OCI-LY7 (cell line): Measurements from ENCODE around the gene PC. TPM values are rescaled to one million over a fixed set of nuclear protein-coding genes. Genes with fewer than 3 reads are reported as not detected.

Experiments
- BruUV-seq: library from RNA; stranded (reverse); fragments of 400-500 nt; replicated peaks from 2 replicates; lab custom pipeline; 2021; lab: Mats Ljungman, UMichigan
- CTCF ChIA-PET: fragments of 300-600 bp; sonication (Branson Sonifier 250); formaldehyde crosslinking; loops from one replicate; lab custom pipeline; 2022; ENCODE audit warnings: antibody characterized with exemption; ENCODE audit not compliant: unreplicated experiment; lab: Charles Lee
- POLR2A ChIA-PET: fragments of 300-600 bp; sonication (Branson Sonifier 250); formaldehyde crosslinking; loops from one replicate; lab custom pipeline; 2022; ENCODE audit warnings: antibody characterized with exemption; lab: Charles Lee
- DNase-seq: peaks from one replicate; pipeline ENCODE4 v3.0.0-alpha.2; 2015; ENCODE audit warnings: low spot score
- H2AFZ ChIP-seq: fragments of 200-600 bp; sonication (generic), shearing (Covaris generic); 2 replicates; pipeline ENCODE4 v1.6.1; 2014; ENCODE audit warnings: mild to moderate bottlenecking, antibody characterized with exemption, low read length, moderate library complexity
- H3K27ac ChIP-seq: fragments of 200-600 bp; sonication (generic); 2 replicates; pipeline ENCODE4 v1.5.1; 2014; ENCODE audit warnings: mixed run types, low read depth, mild to moderate bottlenecking, moderate library complexity, low read length, inconsistent platforms; ENCODE audit not compliant: poor library complexity, severe bottlenecking
- H3K36me3 ChIP-seq: fragments of 200-600 bp; sonication (generic); 2 replicates; pipeline ENCODE4 v1.6.1; 2014; ENCODE audit warnings: mild to moderate bottlenecking, antibody characterized with exemption, low read length, moderate library complexity, mixed read lengths; ENCODE audit not compliant: insufficient read depth
- H3K4me1 ChIP-seq: fragments of 200-600 bp; sonication (generic); 2 replicates; pipeline ENCODE4 v1.5.1; 2014; ENCODE audit warnings: mild to moderate bottlenecking, low read length; ENCODE audit not compliant: insufficient read depth, poor library complexity, severe bottlenecking
- H3K4me2 ChIP-seq: fragments of 200-600 bp; sonication (generic); 2 replicates; pipeline ENCODE4 v1.6.1; 2014; ENCODE audit warnings: mild to moderate bottlenecking, low read length
- H3K4me3 ChIP-seq: fragments of 200-600 bp; sonication (generic); 2 replicates; pipeline ENCODE4 v1.5.1; 2014; ENCODE audit warnings: mild to moderate bottlenecking, low read depth, low read length; ENCODE audit not compliant: poor library complexity, severe bottlenecking
- H3K79me2 ChIP-seq: fragments of 200-600 bp; sonication (generic); 2 replicates; pipeline ENCODE4 v1.6.1; 2016; ENCODE audit warnings: low read depth, mild to moderate bottlenecking, low read length, moderate library complexity, mixed read lengths; ENCODE audit not compliant: insufficient read depth
- H3K9me2 ChIP-seq: fragments of 200-600 bp; sonication (generic); 2 replicates; pipeline ENCODE4 v1.6.1; 2016; ENCODE audit warnings: mild to moderate bottlenecking, low read length, mixed read lengths; ENCODE audit not compliant: insufficient read depth
- H3K9me3 ChIP-seq: fragments of 200-600 bp; sonication (generic); 2 replicates; pipeline ENCODE4 v1.6.1; 2014; ENCODE audit warnings: mild to moderate bottlenecking, mixed run types, low read length, mixed read lengths
- H4K20me1 ChIP-seq: fragments of 200-600 bp; sonication (generic); 2 replicates; pipeline ENCODE4 v1.6.1; 2014; ENCODE audit warnings: mild to moderate bottlenecking, antibody characterized with exemption, low read length, moderate library complexity, mixed read lengths; ENCODE audit not compliant: insufficient read depth
- EZH2phosphoT487 ChIP-seq: fragments of 200-600 bp; sonication (generic); IDR thresholded peaks from 2 replicates; pipeline ENCODE4 v1.6.1; 2018; ENCODE audit warnings: low read depth, borderline replicate concordance, mild to moderate bottlenecking, mixed run types, antibody characterized with exemption, low read length, moderate library complexity, mixed read lengths
- intact Hi-C: fragments of 100-400 bp; cut with micrococcal nuclease; formaldehyde crosslinking; loops from one replicate; pipeline ENCODE4 v1.10.0; 2022; ENCODE audit not compliant: unreplicated experiment
- total RNA-seq, 2 experiments: library from RNA; depleted of rRNA in 1 of 2; stranded (reverse); fragments of >200 nt in 1 of 2; shearing (Covaris generic) in 1 of 2; gene quantifications; 2 replicates each; pipeline ENCODE4 v1.2.3, GENCODE V29; 2014 to 2022
- TF ChIP-seq, protein P1 (sequence below): fragments of 200-600 bp; sonication (generic); conservative IDR thresholded peaks from 2 replicates; pipeline ENCODE4 v1.5.1; 2014; ENCODE audit warnings: mild to moderate bottlenecking, antibody characterized with exemption, low read length, moderate library complexity, mixed read lengths

PC gene
- total RNA-seq, 2 experiments from 2014 or later, result 10.4 to 12.7 TPM

DNA sequence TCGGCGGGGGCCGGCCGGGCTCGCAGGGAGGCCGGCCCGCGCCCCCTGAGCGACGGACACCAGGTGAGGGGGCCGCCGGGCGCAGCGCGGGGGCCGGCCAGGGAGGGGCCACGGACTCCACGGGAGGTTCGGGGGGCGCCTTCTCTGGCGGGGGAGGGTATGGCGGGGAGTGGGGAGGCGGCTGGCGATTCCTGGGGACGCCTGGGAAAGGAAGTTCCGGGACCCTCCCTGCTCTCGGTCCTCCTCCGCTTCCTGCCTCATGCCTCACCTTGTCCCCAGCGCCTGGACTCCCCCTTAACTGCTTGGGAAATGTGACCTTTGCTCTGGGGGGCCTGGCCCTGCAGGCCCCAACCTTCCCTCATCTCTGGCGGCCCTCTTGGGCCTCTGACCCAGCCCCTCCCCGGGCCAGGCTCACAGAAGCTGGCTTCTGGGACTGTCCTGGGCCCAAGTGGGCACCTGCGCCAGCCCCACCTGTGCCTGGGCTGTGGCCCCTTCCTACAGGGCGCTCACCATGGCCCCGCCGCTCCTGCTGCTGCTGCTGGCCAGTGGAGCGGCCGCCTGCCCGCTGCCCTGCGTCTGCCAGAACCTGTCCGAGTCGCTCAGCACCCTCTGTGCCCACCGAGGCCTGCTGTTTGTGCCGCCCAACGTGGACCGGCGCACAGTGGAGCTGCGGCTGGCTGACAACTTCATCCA is 100.8 kb downstream of the PC start:
- H3K4me2 ChIP-seq, result peak overlapping the region; percentile 71
- no peak for DNase-seq
- POLR2A ChIA-PET, result no interaction called here
- intact Hi-C loops, result loop anchor here (2.0 kb wide), 1 partner anchor 25 kb away; no protein-coding TSS in a partner anchor
- TF ChIP-seq, protein P1, sequence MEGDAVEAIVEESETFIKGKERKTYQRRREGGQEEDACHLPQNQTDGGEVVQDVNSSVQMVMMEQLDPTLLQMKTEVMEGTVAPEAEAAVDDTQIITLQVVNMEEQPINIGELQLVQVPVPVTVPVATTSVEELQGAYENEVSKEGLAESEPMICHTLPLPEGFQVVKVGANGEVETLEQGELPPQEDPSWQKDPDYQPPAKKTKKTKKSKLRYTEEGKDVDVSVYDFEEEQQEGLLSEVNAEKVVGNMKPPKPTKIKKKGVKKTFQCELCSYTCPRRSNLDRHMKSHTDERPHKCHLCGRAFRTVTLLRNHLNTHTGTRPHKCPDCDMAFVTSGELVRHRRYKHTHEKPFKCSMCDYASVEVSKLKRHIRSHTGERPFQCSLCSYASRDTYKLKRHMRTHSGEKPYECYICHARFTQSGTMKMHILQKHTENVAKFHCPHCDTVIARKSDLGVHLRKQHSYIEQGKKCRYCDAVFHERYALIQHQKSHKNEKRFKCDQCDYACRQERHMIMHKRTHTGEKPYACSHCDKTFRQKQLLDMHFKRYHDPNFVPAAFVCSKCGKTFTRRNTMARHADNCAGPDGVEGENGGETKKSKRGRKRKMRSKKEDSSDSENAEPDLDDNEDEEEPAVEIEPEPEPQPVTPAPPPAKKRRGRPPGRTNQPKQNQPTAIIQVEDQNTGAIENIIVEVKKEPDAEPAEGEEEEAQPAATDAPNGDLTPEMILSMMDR, result no peak
- no peak for TF ChIP-seq EZH2phosphoT487
- BruUV-seq, result TSS peak; percentile 57
- peaks cover 37% of the 10 kb centered on the region for H3K4me1 ChIP-seq
- no peak overlapping the region for H2AFZ ChIP-seq
- H3K9me3 ChIP-seq, result no peaks in the 10 kb centered on the region
- H3K9me2 ChIP-seq, result no peaks in the 10 kb centered on the region
- peak overlapping the region; percentile 89 for H3K4me3 ChIP-seq
- H3K27ac ChIP-seq, result peak overlapping the region; percentile 31
- H4K20me1 ChIP-seq, result no peaks in the 10 kb centered on the region
- CTCF ChIA-PET, result no interaction called here
- peaks cover 6% of the 10 kb centered on the region; the same call in 1 of the 2 replicates for H3K36me3 ChIP-seq
- peaks cover 7% of the 10 kb centered on the region; the same call in 1 of the 2 replicates for H3K79me2 ChIP-seq

DNA sequence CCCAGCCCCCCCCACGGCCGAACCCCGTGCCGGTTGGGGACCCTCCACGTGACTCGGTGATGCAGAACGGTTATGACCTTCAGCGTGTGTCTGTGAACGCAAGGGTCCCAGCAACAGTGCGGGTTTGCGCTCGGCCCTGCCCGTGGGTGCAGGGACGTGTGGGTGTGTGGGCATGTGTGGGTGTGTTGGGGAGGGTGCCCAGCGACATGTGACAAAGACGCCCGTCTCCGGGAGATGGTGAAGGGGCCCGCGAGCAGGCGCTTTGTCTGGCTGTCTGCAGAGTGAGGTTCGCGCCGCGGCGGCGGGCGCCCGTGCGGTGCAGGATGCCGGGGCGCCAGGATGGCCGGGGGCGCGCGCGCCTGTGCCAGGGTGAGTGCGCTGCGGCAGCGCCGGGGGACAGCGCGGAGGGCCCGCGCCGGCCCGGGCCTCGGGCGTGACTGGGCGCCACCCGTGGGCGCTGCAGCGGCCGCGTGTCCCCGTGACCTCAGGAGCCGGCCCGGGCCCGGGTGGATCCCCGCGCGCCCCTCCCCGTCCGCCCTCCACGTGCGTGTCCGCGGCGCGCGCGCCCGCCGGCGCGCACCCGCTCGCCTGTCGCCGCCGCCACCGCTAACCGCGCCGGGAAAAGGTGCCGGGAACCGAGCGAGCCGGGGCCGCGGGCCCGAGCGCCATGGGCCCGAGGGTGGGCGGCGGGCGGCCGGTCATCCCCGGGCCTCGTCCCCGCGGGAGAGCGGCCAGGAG is 101.5 kb downstream of the PC start, which contains the start of gene LRFN4:
Gene LRFN4 (plus strand): TSS at position 569 of the 738 bp plus-strand sequence. CDS start 681 bp downstream, outside the sequence.
- TF ChIP-seq, protein P1, result no peak
- TF ChIP-seq EZH2phosphoT487, result no peak
- Histone ChIP-seq H3K36me3 (peaks cover 6% of the 10 kb centered on the region; the same call in 1 of the 2 replicates), H3K4me3 (peak within 1 kb of the TSS; percentile 89), H4K20me1 (no peaks in the 10 kb centered on the region), H3K9me2 (no peaks in the 10 kb centered on the region), H3K4me1 (peaks cover 44% of the 10 kb centered on the region), H3K79me2 (peaks cover 7% of the 10 kb centered on the region; the same call in 1 of the 2 replicates), H3K27ac (peak within 1 kb of the TSS; percentile 72), H3K4me2 (peak within 1 kb of the TSS; percentile 71), H3K9me3 (no peaks in the 10 kb centered on the region), H2AFZ (peak within 1 kb of the TSS; percentile 39)
- ChIA-PET POLR2A (interaction anchor here (0.5 to 1.3 kb wide), 4 partner anchors 13 to 381 kb away, joined by 3 to 6 read pairs (median 4); partner anchors contain the start of gene RCE1), CTCF (no interaction called here)
- intact Hi-C loops, result loop anchor here (1.0 to 2.0 kb wide), 2 partner anchors 13 to 26 kb away; partner anchors contain the start of gene RCE1
- DNase-seq, result peak; percentile 68
- no TSS peak for BruUV-seq
